Rectal smooth muscle tissue (tissue), 1 donor: Measurements from ENCODE around the gene PHACTR1.

ENCODE experiments used
- H3K27ac ChIP-seq: one replicate; pipeline ENCODE4 v1.7.0; 2013; ENCODE audit warnings: low read depth, low read length, inconsistent platforms
- H3K27me3 ChIP-seq: one replicate; pipeline ENCODE4 v1.7.0; 2013; ENCODE audit warnings: low read length; ENCODE audit not compliant: control insufficient read depth, insufficient read depth
- H3K36me3 ChIP-seq: one replicate; pipeline ENCODE4 v1.7.0; 2013; ENCODE audit warnings: low read length; ENCODE audit not compliant: control insufficient read depth, insufficient read depth
- H3K4me1 ChIP-seq: one replicate; pipeline ENCODE4 v1.7.0; 2013; ENCODE audit warnings: low read length; ENCODE audit not compliant: control insufficient read depth, insufficient read depth
- H3K4me3 ChIP-seq: one replicate; pipeline ENCODE4 v1.7.0; 2013; ENCODE audit warnings: low read length
- H3K9ac ChIP-seq: one replicate; pipeline ENCODE4 v1.7.0; 2013; ENCODE audit warnings: low read length

PHACTR1 gene

DNA sequence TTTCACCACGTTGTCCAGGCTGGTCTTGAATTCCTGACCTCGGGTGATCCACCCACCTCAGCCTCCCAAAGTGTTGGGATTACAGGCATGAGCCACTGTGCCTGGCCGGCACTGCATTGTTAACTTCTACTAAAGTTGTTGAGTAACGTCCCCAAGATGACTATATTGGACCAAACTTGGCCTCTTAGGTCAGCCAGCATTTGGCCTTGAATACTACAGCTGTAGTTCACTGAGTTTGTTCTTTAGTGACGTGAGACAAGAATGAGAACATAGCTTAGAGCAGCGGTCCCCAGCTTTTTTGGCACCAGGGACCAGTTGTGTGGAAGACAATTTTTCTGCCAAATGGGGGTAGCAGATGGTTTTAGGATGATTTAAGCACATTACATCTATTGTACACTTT is 374.6 kb downstream of the PHACTR1 start:
- Histone ChIP-seq H3K4me1 (no peaks in the 10 kb centered on the region), H3K36me3 (no peaks in the 10 kb centered on the region), H3K27ac (no peak overlapping the region), H3K27me3 (no peaks in the 10 kb centered on the region), H3K4me3 (no peak overlapping the region), H3K9ac (no peak overlapping the region)

- Histone ChIP-seq H3K36me3 (no peaks in the 10 kb centered on the region), H3K27me3 (no peaks in the 10 kb centered on the region), H3K4me1 (no peaks in the 10 kb centered on the region), H3K4me3 (no peak overlapping the region), H3K9ac (no peak overlapping the region), H3K27ac (no peak overlapping the region)
Observed at GRCh38 chr6:13094781-13095425, 378.3 kb downstream of the PHACTR1 start.

DNA sequence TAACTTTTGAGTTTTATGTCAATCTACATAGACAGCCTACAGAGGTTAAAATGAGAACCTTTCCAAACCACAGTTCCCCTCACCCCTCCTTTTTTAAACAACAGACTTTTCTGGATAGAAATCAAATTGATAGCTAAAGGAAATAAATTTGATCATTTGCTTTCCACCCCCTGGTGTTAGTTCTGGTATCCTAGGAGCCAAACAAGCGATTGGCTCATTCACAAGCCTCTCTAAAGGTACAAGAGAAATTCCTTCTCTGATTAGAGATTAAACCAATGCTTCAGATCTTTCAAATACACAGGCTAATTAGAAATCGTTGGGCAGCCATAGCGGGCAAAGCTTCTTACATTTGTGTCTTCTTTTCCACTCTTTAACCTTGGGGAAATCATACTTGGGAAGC is 379.5 kb downstream of the PHACTR1 start:
- Histone ChIP-seq H3K36me3 (no peaks in the 10 kb centered on the region), H3K27ac (no peak overlapping the region), H3K9ac (no peak overlapping the region), H3K4me3 (no peak overlapping the region), H3K27me3 (no peaks in the 10 kb centered on the region), H3K4me1 (no peaks in the 10 kb centered on the region)

DNA sequence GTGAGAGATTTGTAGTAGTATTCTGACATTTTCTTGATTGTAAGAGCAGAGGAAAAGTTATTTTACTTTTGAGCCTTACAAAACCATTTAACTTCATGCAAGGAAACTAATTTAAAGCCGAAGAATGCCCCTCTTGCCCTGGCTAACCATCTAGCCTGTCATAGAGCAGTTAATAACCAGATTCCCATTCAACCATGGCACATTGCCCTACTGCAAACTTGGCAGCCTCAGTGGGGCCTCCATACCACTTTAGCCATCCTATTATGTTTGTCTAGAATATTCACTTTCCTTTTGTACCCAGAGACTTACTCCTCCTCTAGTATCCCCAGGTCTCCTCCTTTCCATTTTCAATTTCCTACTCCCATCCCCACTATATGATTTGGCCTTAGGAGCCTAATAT is 380.9 kb downstream of the PHACTR1 start:
- Histone ChIP-seq H3K36me3 (no peaks in the 10 kb centered on the region), H3K4me1 (no peaks in the 10 kb centered on the region), H3K27me3 (no peaks in the 10 kb centered on the region), H3K27ac (no peak overlapping the region), H3K4me3 (no peak overlapping the region), H3K9ac (no peak overlapping the region)

GRCh38 chr6:13098006-13098405 is 381.4 kb downstream of the PHACTR1 start:
- no peaks in the 10 kb centered on the region for H3K36me3 ChIP-seq
- H3K4me1 ChIP-seq = no peaks in the 10 kb centered on the region
- no peaks in the 10 kb centered on the region for H3K27me3 ChIP-seq
- H3K9ac ChIP-seq = no peak overlapping the region
- no peak overlapping the region for H3K27ac ChIP-seq
- H3K4me3 ChIP-seq = no peak overlapping the region

DNA sequence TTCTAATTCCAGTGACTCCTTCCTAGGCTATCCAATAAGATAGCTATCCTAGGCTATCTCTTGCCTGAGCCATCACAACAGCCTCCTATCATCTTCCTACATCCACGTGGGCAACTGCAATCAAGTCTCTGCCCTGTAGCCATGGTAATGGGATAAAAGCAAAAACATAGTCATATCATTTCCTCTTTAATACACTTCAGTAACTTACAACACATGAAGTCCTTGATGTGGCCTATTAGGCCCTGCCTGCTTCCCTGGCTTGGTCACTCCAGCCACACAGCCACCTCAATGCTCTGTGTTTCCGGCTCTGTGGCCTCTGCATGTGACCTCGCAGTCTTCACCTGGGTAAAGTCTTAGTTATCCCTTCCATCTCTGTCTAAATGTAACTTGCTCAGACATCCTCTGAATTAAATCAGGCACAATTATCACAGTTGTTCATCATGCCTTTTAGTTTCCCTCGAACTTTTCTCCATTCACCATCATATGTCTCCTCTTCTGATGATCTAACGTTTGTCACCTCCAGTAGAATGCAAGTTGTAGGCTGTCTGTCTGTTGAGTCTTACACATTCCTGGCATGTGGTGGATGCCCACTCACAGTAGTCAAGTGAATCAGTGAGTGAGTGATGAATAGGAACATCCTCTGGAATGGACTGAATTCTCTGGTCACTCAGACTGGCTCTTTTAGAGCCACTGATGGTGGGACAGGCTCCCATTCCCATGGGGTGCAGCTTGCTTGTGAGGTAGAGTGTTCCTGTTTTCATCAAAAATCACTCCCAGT is 382.4 kb downstream of the PHACTR1 start:
- H3K36me3 ChIP-seq = no peaks in the 10 kb centered on the region
- no peak overlapping the region for H3K4me3 ChIP-seq
- H3K27me3 ChIP-seq = no peaks in the 10 kb centered on the region
- no peak overlapping the region for H3K9ac ChIP-seq
- H3K4me1 ChIP-seq = no peaks in the 10 kb centered on the region
- H3K27ac ChIP-seq = no peak overlapping the region

DNA sequence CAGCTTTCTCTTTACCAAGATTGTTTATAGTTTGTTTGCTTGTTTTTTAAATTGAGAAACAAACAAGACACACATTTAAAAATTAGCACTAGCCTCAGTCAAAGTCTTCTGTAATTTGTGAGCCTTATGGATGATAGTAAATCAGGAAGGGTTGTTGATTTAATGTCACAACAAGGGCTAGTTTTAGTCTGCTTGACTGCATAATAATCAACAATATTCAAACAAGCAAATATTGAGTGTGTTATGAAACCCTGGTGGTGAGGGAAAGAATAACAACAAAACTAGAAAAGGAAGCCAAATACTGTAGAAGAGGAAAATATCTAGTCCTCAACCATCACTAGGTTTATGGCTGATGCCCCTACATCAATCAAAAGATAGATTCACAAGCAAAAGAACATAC is 383.2 kb downstream of the PHACTR1 start:
- Histone ChIP-seq H3K27me3 (no peaks in the 10 kb centered on the region), H3K36me3 (no peaks in the 10 kb centered on the region), H3K27ac (no peak overlapping the region), H3K4me1 (no peaks in the 10 kb centered on the region), H3K4me3 (no peak overlapping the region), H3K9ac (no peak overlapping the region)

DNA sequence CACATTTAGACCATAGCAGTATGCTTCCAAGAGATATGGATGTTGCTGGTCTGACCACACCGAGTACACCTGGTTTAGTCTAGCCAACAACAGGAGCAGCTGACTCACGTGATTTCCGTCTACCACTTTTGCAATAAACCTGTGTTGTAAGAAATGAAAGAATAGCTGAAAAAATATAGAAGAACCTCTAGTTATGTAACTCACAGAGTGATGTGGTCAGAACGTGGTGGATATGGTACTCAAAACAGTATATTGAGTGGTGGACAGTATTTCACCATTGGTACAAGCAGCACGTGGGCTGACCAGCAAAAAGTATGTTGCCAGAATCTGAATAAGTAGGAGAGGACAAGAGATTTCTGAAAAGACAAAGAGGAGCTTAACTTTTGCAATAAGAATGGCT is 384.8 kb downstream of the PHACTR1 start:
- Histone ChIP-seq H3K4me1 (no peaks in the 10 kb centered on the region), H3K27me3 (no peaks in the 10 kb centered on the region), H3K36me3 (no peaks in the 10 kb centered on the region), H3K4me3 (no peak overlapping the region), H3K9ac (no peak overlapping the region), H3K27ac (no peak overlapping the region)

- H3K9ac ChIP-seq = no peak overlapping the region
- H3K27ac ChIP-seq = no peak overlapping the region
- no peaks in the 10 kb centered on the region for H3K4me1 ChIP-seq
- H3K4me3 ChIP-seq = no peak overlapping the region
- H3K27me3 ChIP-seq = no peaks in the 10 kb centered on the region
- H3K36me3 ChIP-seq = no peaks in the 10 kb centered on the region
Observed at GRCh38 chr6:13101985-13102384, 385.4 kb downstream of the PHACTR1 start.

DNA sequence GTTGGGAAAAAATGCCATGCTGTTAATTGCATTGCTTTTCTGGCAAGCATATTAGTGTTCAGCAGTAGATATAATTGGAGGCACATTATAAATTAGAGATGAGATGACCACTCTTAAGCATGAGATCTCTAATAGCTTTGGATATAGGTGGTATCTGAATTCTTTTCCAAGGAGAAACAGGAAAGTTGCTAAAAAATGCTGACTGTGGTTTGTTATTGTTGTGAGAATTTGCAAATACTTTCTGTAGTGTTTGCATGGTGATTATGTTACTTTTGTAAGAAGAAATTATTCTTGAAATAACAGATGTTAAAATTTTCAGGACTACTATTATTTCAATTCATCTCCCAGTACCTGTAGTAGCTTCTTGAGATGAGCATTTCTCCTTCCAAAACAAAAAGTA is 386.6 kb downstream of the PHACTR1 start:
- Histone ChIP-seq H3K9ac (no peak overlapping the region), H3K4me3 (no peak overlapping the region), H3K36me3 (no peaks in the 10 kb centered on the region), H3K4me1 (no peaks in the 10 kb centered on the region), H3K27me3 (no peaks in the 10 kb centered on the region), H3K27ac (no peak overlapping the region)

- Histone ChIP-seq H3K36me3 (no peaks in the 10 kb centered on the region), H3K27ac (no peak overlapping the region), H3K4me1 (no peaks in the 10 kb centered on the region), H3K4me3 (no peak overlapping the region), H3K9ac (no peak overlapping the region), H3K27me3 (no peaks in the 10 kb centered on the region)
Observed at GRCh38 chr6:13105139-13105538, 388.6 kb downstream of the PHACTR1 start.

GRCh38 chr6:13112921-13113320 is 396.4 kb downstream of the PHACTR1 start:
- H3K9ac ChIP-seq = no peak overlapping the region
- H3K36me3 ChIP-seq = no peaks in the 10 kb centered on the region
- H3K27ac ChIP-seq = no peak overlapping the region
- H3K27me3 ChIP-seq = no peaks in the 10 kb centered on the region
- H3K4me3 ChIP-seq = no peak overlapping the region
- H3K4me1 ChIP-seq = no peaks in the 10 kb centered on the region

- no peak overlapping the region for H3K4me3 ChIP-seq
- H3K36me3 ChIP-seq = no peaks in the 10 kb centered on the region
- H3K4me1 ChIP-seq = no peaks in the 10 kb centered on the region
- H3K27me3 ChIP-seq = no peaks in the 10 kb centered on the region
- H3K27ac ChIP-seq = no peak overlapping the region
- no peak overlapping the region for H3K9ac ChIP-seq
Observed at GRCh38 chr6:13113376-13113775, 396.8 kb downstream of the PHACTR1 start.
